GM12865 (cell line): ENCODE measurements around the gene NMS.

ENCODE experiments used
- DNase-seq: peaks from one replicate; pipeline ENCODE4 v3.0.0; 2010; ENCODE audit warnings: low read depth
- H3K4me3 ChIP-seq: 2 replicates; pipeline ENCODE4 v1.5.1; 2011; ENCODE audit warnings: mild to moderate bottlenecking, low read depth, low read length, control low read depth
- TF ChIP-seq, protein P1 (sequence below): IDR thresholded peaks from 2 replicates; pipeline ENCODE4 v1.5.1; 2011; ENCODE audit warnings: low read length, control low read depth, low read depth, inconsistent platforms; ENCODE audit not compliant: insufficient read depth; ENCODE audit errors: missing control alignments

The NMS gene

DNA sequence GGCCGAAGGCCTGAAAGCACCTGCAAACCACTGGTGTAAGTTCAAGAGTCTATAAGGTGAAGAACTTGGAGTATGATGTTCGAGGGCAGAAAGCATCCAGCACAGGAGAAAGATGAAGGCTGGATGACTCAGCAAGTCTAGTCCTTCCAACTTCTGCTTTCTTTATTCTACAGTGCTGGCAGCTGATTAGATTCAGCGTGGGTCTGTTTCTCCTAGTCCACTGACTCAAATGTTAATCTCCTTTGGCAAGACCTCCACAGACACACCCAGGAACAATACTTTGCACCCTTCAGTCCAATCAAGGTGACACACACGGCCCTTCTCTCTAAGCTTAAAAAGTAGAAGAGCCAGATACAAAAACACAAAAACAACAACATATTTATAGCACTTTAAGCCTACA is 43.4 kb downstream of the NMS start:
- no peak overlapping the region for H3K4me3 ChIP-seq
- TF ChIP-seq, protein P1, sequence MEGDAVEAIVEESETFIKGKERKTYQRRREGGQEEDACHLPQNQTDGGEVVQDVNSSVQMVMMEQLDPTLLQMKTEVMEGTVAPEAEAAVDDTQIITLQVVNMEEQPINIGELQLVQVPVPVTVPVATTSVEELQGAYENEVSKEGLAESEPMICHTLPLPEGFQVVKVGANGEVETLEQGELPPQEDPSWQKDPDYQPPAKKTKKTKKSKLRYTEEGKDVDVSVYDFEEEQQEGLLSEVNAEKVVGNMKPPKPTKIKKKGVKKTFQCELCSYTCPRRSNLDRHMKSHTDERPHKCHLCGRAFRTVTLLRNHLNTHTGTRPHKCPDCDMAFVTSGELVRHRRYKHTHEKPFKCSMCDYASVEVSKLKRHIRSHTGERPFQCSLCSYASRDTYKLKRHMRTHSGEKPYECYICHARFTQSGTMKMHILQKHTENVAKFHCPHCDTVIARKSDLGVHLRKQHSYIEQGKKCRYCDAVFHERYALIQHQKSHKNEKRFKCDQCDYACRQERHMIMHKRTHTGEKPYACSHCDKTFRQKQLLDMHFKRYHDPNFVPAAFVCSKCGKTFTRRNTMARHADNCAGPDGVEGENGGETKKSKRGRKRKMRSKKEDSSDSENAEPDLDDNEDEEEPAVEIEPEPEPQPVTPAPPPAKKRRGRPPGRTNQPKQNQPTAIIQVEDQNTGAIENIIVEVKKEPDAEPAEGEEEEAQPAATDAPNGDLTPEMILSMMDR: no peak
- DNase-seq: no peak

DNA sequence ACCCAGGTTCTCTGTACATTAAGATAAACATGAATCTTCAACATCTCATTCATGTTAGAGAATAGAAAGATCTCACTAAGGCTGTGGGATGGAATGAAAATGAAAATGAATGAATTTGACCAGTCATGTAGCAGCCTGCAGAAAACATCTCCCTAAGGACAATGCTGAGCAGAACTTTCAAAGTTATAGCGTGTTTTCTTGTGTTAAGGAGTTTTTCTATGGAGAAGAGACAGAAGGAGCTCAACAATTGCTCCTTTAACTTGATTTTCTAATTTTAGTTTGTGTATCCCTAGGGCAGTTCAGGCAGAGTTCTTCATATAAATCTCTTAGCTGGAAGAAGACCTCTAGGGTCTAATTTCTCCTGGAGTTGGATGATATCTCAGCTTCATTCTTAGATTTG is 47.3 kb downstream of the NMS start:
- H3K4me3 ChIP-seq: no peak overlapping the region
- DNase-seq: no peak
- TF ChIP-seq, protein P1: no peak

DNA sequence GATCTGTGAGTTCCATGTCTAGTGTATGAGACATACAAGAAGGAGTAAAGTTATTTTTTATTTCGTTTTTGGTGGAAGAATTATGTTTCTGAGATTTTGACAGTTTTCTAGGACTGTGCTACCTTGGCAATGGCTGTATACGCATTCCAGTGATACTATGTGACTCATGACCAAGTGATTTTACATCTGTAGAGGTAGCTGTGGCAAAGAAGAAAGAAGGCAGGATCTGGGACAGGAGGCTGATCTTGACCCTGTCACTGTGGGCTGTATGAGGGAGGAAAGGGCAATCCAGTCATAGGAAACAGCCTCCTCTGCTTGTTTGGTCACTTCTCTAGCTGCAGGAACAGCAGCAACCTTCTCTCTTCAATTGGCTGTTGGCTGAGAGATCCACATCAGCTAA is 48.5 kb downstream of the NMS start:
- no peak for DNase-seq
- TF ChIP-seq, protein P1: no peak
- H3K4me3 ChIP-seq: no peak overlapping the region

DNA sequence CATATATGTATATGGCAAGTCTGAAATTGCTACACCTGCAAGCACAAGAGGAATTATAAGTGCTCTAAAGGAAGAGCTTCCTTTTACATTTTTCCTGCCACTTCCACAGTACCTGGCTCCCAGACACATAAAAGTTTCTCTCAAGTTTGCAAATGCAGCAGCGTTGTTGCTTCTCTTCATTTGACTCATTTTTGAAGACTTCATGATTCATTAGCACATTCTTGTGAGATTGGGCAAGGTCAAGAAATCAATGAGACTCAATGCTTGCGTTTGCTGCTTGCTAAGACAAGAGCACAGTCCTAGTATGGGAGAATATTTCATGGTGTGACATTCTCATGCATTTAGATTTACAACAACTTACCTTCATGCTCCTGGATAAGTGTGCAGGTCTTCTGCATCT is 49.9 kb downstream of the NMS start:
- TF ChIP-seq, protein P1: no peak
- H3K4me3 ChIP-seq: no peak overlapping the region
- no peak for DNase-seq

DNA sequence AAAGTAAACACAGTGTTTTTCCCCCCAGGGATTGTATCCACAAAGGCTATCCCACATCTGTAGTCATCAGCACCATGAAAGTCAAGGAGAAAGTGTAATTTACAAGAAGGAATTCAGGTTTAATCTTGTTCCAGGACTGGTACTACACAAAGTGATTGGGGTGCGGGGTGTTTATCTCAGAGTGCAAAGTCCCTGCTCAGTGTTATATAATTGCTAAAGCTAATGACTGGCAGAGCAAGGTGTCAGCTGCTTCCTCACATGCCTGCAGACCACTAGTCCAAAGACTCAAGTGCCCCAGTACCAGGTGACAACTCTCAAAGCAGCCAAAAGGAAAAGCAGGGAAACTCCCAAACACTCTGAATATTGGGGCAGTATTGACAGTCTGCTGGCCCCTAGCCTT is 52.1 kb downstream of the NMS start:
- H3K4me3 ChIP-seq: no peak overlapping the region
- DNase-seq: no peak
- TF ChIP-seq, protein P1: no peak

DNA sequence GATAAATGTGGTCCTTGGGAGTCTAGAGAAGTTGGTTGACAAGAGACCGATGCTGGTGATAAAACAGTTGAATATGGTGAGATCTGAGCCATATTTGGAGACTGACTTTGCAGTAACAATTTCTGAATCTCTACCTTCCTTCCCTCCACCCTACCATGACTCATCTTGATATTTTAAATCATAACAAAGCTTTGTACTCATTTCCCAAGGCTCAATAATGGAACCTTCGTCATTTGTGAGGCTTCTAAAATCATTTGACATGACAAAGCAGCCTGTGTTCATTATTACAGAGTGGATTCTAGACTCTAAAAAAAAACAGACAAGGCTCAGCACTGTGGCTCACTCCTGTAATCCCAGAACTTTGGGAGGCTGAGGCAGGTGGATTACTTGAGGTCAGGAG is 54.0 kb downstream of the NMS start:
- no peak for DNase-seq
- H3K4me3 ChIP-seq: no peak overlapping the region
- TF ChIP-seq, protein P1: no peak

DNA sequence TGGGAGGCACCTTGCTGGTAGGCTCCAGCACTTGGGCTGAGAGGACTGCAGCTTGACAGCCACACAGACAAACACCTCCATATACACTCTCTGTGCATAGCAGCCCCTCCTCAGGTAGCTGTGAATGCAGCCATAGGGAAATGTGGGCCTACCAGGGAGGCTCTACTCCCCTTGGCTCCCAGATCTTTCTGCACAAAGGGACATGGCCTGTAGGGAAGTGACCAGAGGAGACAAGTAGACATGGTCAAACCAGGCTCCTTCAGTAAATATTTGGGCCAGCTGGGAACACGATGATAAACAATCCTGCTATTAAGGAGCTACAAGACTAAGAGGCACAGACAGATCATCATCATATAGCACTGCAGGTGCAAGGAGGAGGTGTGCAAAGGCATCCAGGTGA is 56.6 kb downstream of the NMS start:
- TF ChIP-seq, protein P1: no peak
- no peak overlapping the region for H3K4me3 ChIP-seq
- DNase-seq: no peak
